Thoracic aorta (tissue), 2 donors: ENCODE results near the gene CDK6. TPM values are rescaled to one million over a fixed set of nuclear protein-coding genes. Genes with fewer than 3 reads are reported as not detected.

Experiments
- ATAC-seq: fragments of 150-250 bp; one replicate; pipeline ENCODE4 v1.8.0; 2017; ENCODE audit warnings: low read depth; ENCODE audit not compliant: insufficient number of reproducible peaks, low FRiP score
- DNase-seq: peaks from one replicate; pipeline ENCODE4 v3.0.0-alpha.2; 2020; ENCODE audit warnings: low spot score
- H3K27ac ChIP-seq, 2 donors: fragments of 200-600 bp; sonication (generic); 1 replicate in 1 of 2; 2 replicates in 1 of 2; pipeline ENCODE4 v1.5.1; 2016; ENCODE audit warnings: mild to moderate bottlenecking in 2 of 2, moderate library complexity in 2 of 2
- H3K27me3 ChIP-seq: fragments of 200-600 bp; sonication (generic); replicated peaks from 2 replicates; pipeline ENCODE4 v1.6.0; 2016; ENCODE audit warnings: mild to moderate bottlenecking; ENCODE audit not compliant: insufficient read depth
- H3K36me3 ChIP-seq: fragments of 200-600 bp; sonication (generic); one replicate; pipeline ENCODE4 v1.5.1; 2016
- H3K4me1 ChIP-seq, 2 donors: fragments of 200-600 bp; sonication (generic); 1 replicate in 1 of 2; 2 replicates in 1 of 2; pipeline versions ENCODE4 v1.5.1 to v1.6.0; 2016; ENCODE audit warnings: low read depth in 2 of 2, mild to moderate bottlenecking in 1 of 2; ENCODE audit not compliant: control insufficient read depth in 1 of 2
- H3K4me3 ChIP-seq: fragments of 200-600 bp; sonication (generic); 2 replicates; pipeline ENCODE4 v1.5.1; 2016; ENCODE audit warnings: mild to moderate bottlenecking
- H3K9me3 ChIP-seq: fragments of 200-600 bp; sonication (generic); 2 replicates; pipeline ENCODE4 v1.5.1; 2016
- total RNA-seq, 2 donors: library from RNA; depleted of rRNA; stranded (reverse); fragments of >200 nt; gene quantifications; one replicate each; pipeline versions ENCODE4 v1.1.0 to v1.2.3, GENCODE V29; 2016
- TF ChIP-seq, protein P1 (sequence below): fragments of 200-600 bp; sonication (generic); IDR thresholded peaks from one replicate; pipeline ENCODE4 v1.5.1; 2019; ENCODE audit warnings: antibody characterized with exemption

CDK6 gene
- total RNA-seq, 2 donors from 2014 or later, result 25.5 to 31.8 TPM

DNA sequence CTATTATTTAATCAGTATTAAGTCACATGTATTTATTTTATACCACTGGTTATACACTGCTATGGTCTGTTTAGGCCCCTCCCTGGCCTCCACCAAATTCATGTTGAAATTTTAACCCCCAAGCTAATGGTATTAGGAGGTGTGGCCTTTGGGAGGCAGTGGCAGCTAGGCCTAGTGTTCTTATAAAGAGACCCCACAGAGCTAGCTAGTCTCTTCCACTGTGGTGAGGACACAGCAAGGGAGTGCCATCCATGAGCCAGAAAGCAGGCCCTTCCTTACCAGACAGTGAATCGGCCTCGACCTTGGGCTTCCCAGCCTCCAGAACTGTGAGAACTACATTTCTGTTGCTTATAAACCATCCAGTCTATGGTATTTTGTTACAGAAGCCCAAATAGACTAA lies 279.1 kb downstream of the CDK6 start:
- peaks cover 6% of the 10 kb centered on the region for H3K36me3 ChIP-seq
- H3K27me3 ChIP-seq, result no peaks in the 10 kb centered on the region
- peaks cover 0 to 4% of the 10 kb centered on the region in 2 donors for H3K4me1 ChIP-seq
- no peak overlapping the region for H3K4me3 ChIP-seq
- H3K27ac ChIP-seq, result no peak overlapping the region
- no peak for ATAC-seq
- TF ChIP-seq, protein P1, sequence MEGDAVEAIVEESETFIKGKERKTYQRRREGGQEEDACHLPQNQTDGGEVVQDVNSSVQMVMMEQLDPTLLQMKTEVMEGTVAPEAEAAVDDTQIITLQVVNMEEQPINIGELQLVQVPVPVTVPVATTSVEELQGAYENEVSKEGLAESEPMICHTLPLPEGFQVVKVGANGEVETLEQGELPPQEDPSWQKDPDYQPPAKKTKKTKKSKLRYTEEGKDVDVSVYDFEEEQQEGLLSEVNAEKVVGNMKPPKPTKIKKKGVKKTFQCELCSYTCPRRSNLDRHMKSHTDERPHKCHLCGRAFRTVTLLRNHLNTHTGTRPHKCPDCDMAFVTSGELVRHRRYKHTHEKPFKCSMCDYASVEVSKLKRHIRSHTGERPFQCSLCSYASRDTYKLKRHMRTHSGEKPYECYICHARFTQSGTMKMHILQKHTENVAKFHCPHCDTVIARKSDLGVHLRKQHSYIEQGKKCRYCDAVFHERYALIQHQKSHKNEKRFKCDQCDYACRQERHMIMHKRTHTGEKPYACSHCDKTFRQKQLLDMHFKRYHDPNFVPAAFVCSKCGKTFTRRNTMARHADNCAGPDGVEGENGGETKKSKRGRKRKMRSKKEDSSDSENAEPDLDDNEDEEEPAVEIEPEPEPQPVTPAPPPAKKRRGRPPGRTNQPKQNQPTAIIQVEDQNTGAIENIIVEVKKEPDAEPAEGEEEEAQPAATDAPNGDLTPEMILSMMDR, result no peak
- H3K9me3 ChIP-seq, result no peaks in the 10 kb centered on the region
- DNase-seq, result no peak

Other genes with a start within 250 kb of the CDK6 start
- gene FAM133B, start 246.2 kb downstream of the CDK6 start, total RNA-seq, result 10 to 100 TPM; 18.1 to 29.5 TPM